GM08714 (cell line): Measurements from ENCODE around the gene HTN3.

Source experiments
- H3K4me3 ChIP-seq: fragments of 200-500 bp; sonication (Bioruptor generic); 2 replicates; pipeline ENCODE4 v1.5.1; 2014; ENCODE audit warnings: mild to moderate bottlenecking, low read length, inconsistent platforms
- ZNF274 ChIP-seq: IDR thresholded peaks from 2 replicates; pipeline ENCODE4 v1.6.1; 2012; ENCODE audit warnings: mild to moderate bottlenecking, low read depth, low read length

HTN3 gene

DNA sequence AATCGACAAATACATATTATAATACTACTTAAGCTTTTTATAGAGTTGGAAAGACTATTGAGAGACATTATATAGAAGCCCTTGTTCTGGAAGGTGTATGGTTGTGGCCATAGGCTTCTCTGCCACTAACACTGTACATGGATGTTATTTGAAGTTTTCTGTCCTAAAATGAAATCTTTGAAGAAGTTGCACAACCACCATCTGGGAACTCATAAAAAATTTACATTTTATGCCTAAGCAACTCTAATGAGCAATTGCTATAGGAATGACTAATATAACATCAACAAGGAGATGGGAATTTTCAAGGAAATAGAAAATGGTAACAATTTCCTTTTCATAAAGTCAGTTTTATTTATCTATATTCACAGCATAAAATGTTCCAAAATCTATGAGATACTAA lies 29.4 kb downstream of the HTN3 start:
- H3K4me3 ChIP-seq, result no peak overlapping the region
- TF ChIP-seq ZNF274, result no peak

DNA sequence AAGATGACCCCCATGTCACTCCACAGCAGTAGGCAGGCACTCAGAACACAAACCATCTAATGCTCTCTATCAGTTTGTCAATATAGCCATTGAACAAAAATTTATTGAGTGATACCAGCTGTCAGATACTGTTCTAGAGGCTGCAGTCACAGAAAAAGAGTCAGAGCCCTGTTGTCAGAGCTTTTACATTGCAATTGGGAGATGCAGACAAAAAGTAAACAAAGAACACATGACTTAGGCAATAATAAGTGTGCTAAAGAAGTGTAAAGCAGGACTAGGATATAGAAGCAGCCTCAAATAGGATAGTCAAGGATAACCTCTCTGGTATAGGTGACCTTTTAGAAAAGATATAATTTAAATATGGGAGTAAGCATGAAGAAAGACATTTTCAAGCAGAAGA lies 30.9 kb downstream of the HTN3 start:
- H3K4me3 ChIP-seq, result no peak overlapping the region
- no peak for TF ChIP-seq ZNF274

DNA sequence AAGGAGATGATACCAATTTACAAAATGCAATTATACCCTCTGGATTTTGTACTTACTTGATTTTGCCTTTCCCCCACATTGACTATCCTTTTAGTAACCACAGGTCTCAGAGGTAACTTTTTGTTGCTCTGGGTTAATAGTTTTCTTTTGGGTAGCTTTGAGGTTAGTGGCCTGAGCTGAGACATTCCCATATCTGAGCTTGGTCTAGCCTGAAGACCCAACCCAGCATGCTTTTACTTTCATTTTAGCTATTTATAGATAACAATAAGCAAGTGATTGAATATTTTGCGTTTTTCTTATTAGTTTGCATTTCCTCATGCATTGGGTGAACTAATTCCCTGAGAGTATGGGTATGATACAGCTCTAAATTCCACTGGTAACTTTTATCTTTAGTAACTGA lies 33.7 kb downstream of the HTN3 start:
- no peak for TF ChIP-seq ZNF274
- no peak overlapping the region for H3K4me3 ChIP-seq

DNA sequence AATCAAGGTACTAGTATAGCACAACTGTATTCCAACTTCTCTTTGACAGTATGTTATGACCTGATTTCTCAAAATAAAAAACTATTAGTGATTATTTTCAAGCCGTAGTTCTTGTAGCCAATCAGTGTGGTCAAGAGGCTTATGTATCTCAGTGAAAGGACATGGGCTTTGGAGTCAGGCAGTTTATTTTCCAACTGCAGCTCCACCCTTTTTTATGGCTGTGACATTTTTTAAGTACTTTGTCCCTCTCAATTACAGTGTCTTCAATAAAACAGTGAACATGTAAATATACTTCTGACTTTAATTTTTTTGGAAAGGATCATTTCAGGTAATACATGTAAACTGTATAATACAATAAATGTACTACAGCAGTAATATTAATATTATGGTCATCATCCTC lies 51.9 kb downstream of the HTN3 start:
- TF ChIP-seq ZNF274, result no peak
- H3K4me3 ChIP-seq, result no peak overlapping the region
